ENCODE measurements around the gene MRPL12. TPM values are rescaled to one million over a fixed set of nuclear protein-coding genes. Genes with fewer than 3 reads are reported as not detected.

MRPL12 gene
- total and polyA plus RNA-seq, 10 donors = 36.2 to 160 (median 52.2) TPM

GRCh38 chr17:81690549-81690948 lies 12.6 kb upstream of the MRPL12 start:
- DNase-seq = no peak
- H3K27ac ChIP-seq = no peak overlapping the region
- no peaks in the 10 kb centered on the region for H3K27me3 ChIP-seq (replicated peaks in 1 of 7)
- H3K36me3 ChIP-seq = peaks cover under 1 to 100% (median 98%) of the 10 kb centered on the region in 6 donors
- 83 to 100% (median 88%) methylated on average over 2 to 17 of the region's 17 CpGs for WGBS, 5 donors
- H3K4me1 ChIP-seq = peaks cover 1 to 23% (median 12%) of the 10 kb centered on the region in 6 donors
- intact Hi-C loops (cut with DNase I; ENCODE audit: low total_unique reads) = no loop called here
- no peaks in the 10 kb centered on the region for H3K9me3 ChIP-seq
- TF ChIP-seq POLR2AphosphoS5 (IDR thresholded peaks at IDR 0.05) (peak in 1 of 3 donors; percentile 13), CTCF (IDR thresholded peaks at IDR 0.05 in 8 of 11, conservative IDR thresholded peaks at IDR 0.05 in 3 of 11) (no peak), POLR2A (IDR thresholded peaks at IDR 0.05) (no peak)
- no peak overlapping the region for H3K4me3 ChIP-seq

GRCh38 chr17:81691196-81691595 lies 12.0 kb upstream of the MRPL12 start:
- H3K9me3 ChIP-seq = no peaks in the 10 kb centered on the region
- peaks cover 3 to 100% (median 100%) of the 10 kb centered on the region in 6 donors for H3K36me3 ChIP-seq
- TF ChIP-seq POLR2A (IDR thresholded peaks at IDR 0.05) (no peak), POLR2AphosphoS5 (IDR thresholded peaks at IDR 0.05) (no peak), CTCF (IDR thresholded peaks at IDR 0.05 in 8 of 11, conservative IDR thresholded peaks at IDR 0.05 in 3 of 11) (no peak)
- DNase-seq = no peak
- no peak overlapping the region for H3K27ac ChIP-seq
- no peaks in the 10 kb centered on the region for H3K27me3 ChIP-seq (replicated peaks in 1 of 7)
- WGBS, 5 donors = 93 to 96% (median 95%) methylated on average over 11 to 18 of the region's 18 CpGs
- H3K4me3 ChIP-seq = no peak overlapping the region
- intact Hi-C loops (cut with DNase I; ENCODE audit: low total_unique reads) = no loop called here
- H3K4me1 ChIP-seq = peaks cover 0 to 17% (median 6%) of the 10 kb centered on the region in 6 donors

- H3K4me1 ChIP-seq = peaks cover 0 to 12% (median 3%) of the 10 kb centered on the region in 6 donors
- intact Hi-C loops (cut with DNase I; ENCODE audit: low total_unique reads) = no loop called here
- WGBS, 5 donors = 97% methylated on average over 20 of the region's 20 CpGs
- DNase-seq = no peak
- H3K9me3 ChIP-seq = no peaks in the 10 kb centered on the region
- H3K27me3 ChIP-seq (replicated peaks in 1 of 7) = no peaks in the 10 kb centered on the region
- H3K4me3 ChIP-seq = no peak overlapping the region
- peaks cover 3 to 100% (median 100%) of the 10 kb centered on the region in 6 donors for H3K36me3 ChIP-seq
- no peak overlapping the region for H3K27ac ChIP-seq
- TF ChIP-seq CTCF (IDR thresholded peaks at IDR 0.05 in 8 of 11, conservative IDR thresholded peaks at IDR 0.05 in 3 of 11) (no peak), POLR2AphosphoS5 (IDR thresholded peaks at IDR 0.05) (no peak), POLR2A (IDR thresholded peaks at IDR 0.05) (no peak)
Observed at GRCh38 chr17:81691608-81692007, 11.6 kb upstream of the MRPL12 start.

GRCh38 chr17:81693509-81694210 lies 9.5 kb upstream of the MRPL12 start:
- Histone ChIP-seq H3K9me3 (no peaks in the 10 kb centered on the region), H3K27me3 (replicated peaks in 1 of 7) (no peaks in the 10 kb centered on the region), H3K4me1 (peaks cover 0 to 9% (median 0%) of the 10 kb centered on the region in 6 donors), H3K4me3 (no peak overlapping the region), H3K36me3 (peaks cover 3 to 100% (median 100%) of the 10 kb centered on the region in 6 donors), H3K27ac (no peak overlapping the region)
- TF ChIP-seq POLR2A (IDR thresholded peaks at IDR 0.05) = no peak
- no peak for TF ChIP-seq POLR2AphosphoS5 (IDR thresholded peaks at IDR 0.05)
- no peak for TF ChIP-seq CTCF (IDR thresholded peaks at IDR 0.05 in 8 of 11, conservative IDR thresholded peaks at IDR 0.05 in 3 of 11)
- 86 to 95% (median 93%) methylated on average over 30 to 35 of the region's 35 CpGs for WGBS, 5 donors
- intact Hi-C loops (cut with DNase I; ENCODE audit: low total_unique reads) = no loop called here
- DNase-seq = no peak
